DOHH2 (cell line): ENCODE results near the gene KBTBD13.

ENCODE experiments used
- H3F3A ChIP-seq: fragments of 200-600 bp; sonication (generic), shearing (Covaris generic); 2 replicates; pipeline ENCODE4 v1.6.0; 2016; ENCODE audit warnings: antibody characterized with exemption, mild to moderate bottlenecking; ENCODE audit not compliant: control insufficient read depth, insufficient read depth
- H3K27ac ChIP-seq: fragments of 200-600 bp; sonication (generic); 2 replicates; pipeline ENCODE4 v1.5.1; 2014; ENCODE audit warnings: low read depth, mild to moderate bottlenecking, low read length, moderate library complexity
- H3K27me3 ChIP-seq: fragments of 200-600 bp; sonication (generic); 2 replicates; pipeline ENCODE4 v1.6.1; 2014; ENCODE audit warnings: mild to moderate bottlenecking, low read length, mixed read lengths; ENCODE audit not compliant: control insufficient read depth
- H3K36me3 ChIP-seq: fragments of 200-600 bp; sonication (generic); 2 replicates; pipeline ENCODE4 v1.6.1; 2014; ENCODE audit warnings: mild to moderate bottlenecking, low read length, moderate library complexity, mixed read lengths; ENCODE audit not compliant: control insufficient read depth
- H3K4me1 ChIP-seq: fragments of 200-600 bp; sonication (generic); 2 replicates; pipeline ENCODE4 v1.6.1; 2014; ENCODE audit warnings: mild to moderate bottlenecking, low read length, mixed read lengths; ENCODE audit not compliant: control insufficient read depth
- H3K4me2 ChIP-seq: fragments of 200-600 bp; sonication (generic); 2 replicates; pipeline ENCODE4 v1.6.0; 2014; ENCODE audit warnings: mild to moderate bottlenecking, low read length, moderate library complexity
- H3K4me3 ChIP-seq: fragments of 200-600 bp; sonication (generic); 2 replicates; pipeline ENCODE4 v1.5.1; 2014; ENCODE audit warnings: mild to moderate bottlenecking, low read length, mixed read lengths
- H3K79me2 ChIP-seq: fragments of 200-600 bp; sonication (generic); 2 replicates; pipeline ENCODE4 v1.6.1; 2014; ENCODE audit warnings: mild to moderate bottlenecking, low read length, mixed read lengths; ENCODE audit not compliant: control insufficient read depth
- H3K9me2 ChIP-seq: fragments of 200-600 bp; sonication (generic); replicated peaks from 2 replicates; pipeline ENCODE4 v1.6.1; 2014; ENCODE audit warnings: mild to moderate bottlenecking, low read length, mixed read lengths; ENCODE audit not compliant: control insufficient read depth
- H3K9me3 ChIP-seq: fragments of 200-600 bp; sonication (generic); 2 replicates; pipeline ENCODE4 v1.6.1; 2014; ENCODE audit warnings: antibody characterized with exemption, low read length, mixed read lengths; ENCODE audit not compliant: control insufficient read depth, insufficient read depth
- H4K20me1 ChIP-seq: fragments of 200-600 bp; sonication (generic); 2 replicates; pipeline ENCODE4 v1.6.0; 2014; ENCODE audit warnings: low read depth, mild to moderate bottlenecking, antibody characterized with exemption, low read length, moderate library complexity; ENCODE audit not compliant: control insufficient read depth, insufficient read depth
- EZH2phosphoT487 ChIP-seq: fragments of 200-600 bp; sonication (generic); IDR thresholded peaks from 2 replicates; pipeline ENCODE4 v1.6.1; 2017; ENCODE audit warnings: borderline replicate concordance, mild to moderate bottlenecking, antibody characterized with exemption, low read length, moderate library complexity, mixed read lengths
- TF ChIP-seq, protein P1 (sequence below): fragments of 200-600 bp; sonication (generic); IDR thresholded peaks from one replicate; pipeline ENCODE4 v1.5.1; 2014; ENCODE audit warnings: antibody characterized with exemption, mild to moderate bottlenecking, low read depth, low read length; ENCODE audit not compliant: poor library complexity, severe bottlenecking

The KBTBD13 gene

DNA sequence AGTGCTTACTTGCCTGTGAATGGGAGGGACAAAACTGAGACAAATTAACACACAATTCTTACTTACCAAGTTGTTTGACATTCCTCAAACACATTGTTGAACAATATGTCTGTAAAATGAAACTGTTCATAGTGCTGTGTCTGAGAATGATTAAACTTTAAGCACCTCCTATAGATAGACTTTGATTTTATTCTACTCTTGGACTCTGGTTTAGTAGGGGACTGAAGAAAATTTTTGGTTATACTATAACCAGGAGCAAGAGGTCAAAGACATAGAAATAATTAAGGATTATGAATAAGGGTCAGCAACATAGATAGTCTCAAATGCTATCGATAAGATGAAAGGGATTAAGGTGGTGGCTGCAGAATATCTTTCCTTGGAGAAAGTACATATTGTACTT lies 39.2 kb upstream of the KBTBD13 start:
- H3K4me3 ChIP-seq, result no peak overlapping the region
- H3K27me3 ChIP-seq, result peaks cover 14% of the 10 kb centered on the region
- no peaks in the 10 kb centered on the region for H3K36me3 ChIP-seq
- no peaks in the 10 kb centered on the region for H3K79me2 ChIP-seq
- H3K9me2 ChIP-seq, result no peaks in the 10 kb centered on the region
- no peaks in the 10 kb centered on the region for H4K20me1 ChIP-seq
- H3K27ac ChIP-seq, result no peak overlapping the region
- peaks cover 16% of the 10 kb centered on the region for H3K4me1 ChIP-seq
- TF ChIP-seq, protein P1, sequence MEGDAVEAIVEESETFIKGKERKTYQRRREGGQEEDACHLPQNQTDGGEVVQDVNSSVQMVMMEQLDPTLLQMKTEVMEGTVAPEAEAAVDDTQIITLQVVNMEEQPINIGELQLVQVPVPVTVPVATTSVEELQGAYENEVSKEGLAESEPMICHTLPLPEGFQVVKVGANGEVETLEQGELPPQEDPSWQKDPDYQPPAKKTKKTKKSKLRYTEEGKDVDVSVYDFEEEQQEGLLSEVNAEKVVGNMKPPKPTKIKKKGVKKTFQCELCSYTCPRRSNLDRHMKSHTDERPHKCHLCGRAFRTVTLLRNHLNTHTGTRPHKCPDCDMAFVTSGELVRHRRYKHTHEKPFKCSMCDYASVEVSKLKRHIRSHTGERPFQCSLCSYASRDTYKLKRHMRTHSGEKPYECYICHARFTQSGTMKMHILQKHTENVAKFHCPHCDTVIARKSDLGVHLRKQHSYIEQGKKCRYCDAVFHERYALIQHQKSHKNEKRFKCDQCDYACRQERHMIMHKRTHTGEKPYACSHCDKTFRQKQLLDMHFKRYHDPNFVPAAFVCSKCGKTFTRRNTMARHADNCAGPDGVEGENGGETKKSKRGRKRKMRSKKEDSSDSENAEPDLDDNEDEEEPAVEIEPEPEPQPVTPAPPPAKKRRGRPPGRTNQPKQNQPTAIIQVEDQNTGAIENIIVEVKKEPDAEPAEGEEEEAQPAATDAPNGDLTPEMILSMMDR, result no peak
- TF ChIP-seq EZH2phosphoT487, result no peak
- H3F3A ChIP-seq, result no peaks in the 10 kb centered on the region
- no peak overlapping the region for H3K4me2 ChIP-seq
- no peaks in the 10 kb centered on the region for H3K9me3 ChIP-seq

GRCh38 chr15:65038428-65038827 lies 38.1 kb upstream of the KBTBD13 start:
- Histone ChIP-seq H3K4me1 (peaks cover 7% of the 10 kb centered on the region), H3K79me2 (no peaks in the 10 kb centered on the region), H3F3A (no peaks in the 10 kb centered on the region), H3K9me2 (no peaks in the 10 kb centered on the region), H3K27ac (no peak overlapping the region), H3K36me3 (no peaks in the 10 kb centered on the region), H3K27me3 (peaks cover 9% of the 10 kb centered on the region), H4K20me1 (no peaks in the 10 kb centered on the region), H3K4me3 (no peak overlapping the region), H3K9me3 (no peaks in the 10 kb centered on the region), H3K4me2 (no peak overlapping the region)
- no peak for TF ChIP-seq EZH2phosphoT487
- TF ChIP-seq, protein P1, result no peak

- no peaks in the 10 kb centered on the region for H3K9me2 ChIP-seq
- no peak for TF ChIP-seq EZH2phosphoT487
- TF ChIP-seq, protein P1, result no peak
- no peaks in the 10 kb centered on the region for H3K9me3 ChIP-seq
- no peak overlapping the region for H3K4me2 ChIP-seq
- peaks cover 9% of the 10 kb centered on the region for H3K27me3 ChIP-seq
- H3F3A ChIP-seq, result no peaks in the 10 kb centered on the region
- no peak overlapping the region for H3K27ac ChIP-seq
- no peaks in the 10 kb centered on the region for H4K20me1 ChIP-seq
- no peak overlapping the region for H3K4me3 ChIP-seq
- no peaks in the 10 kb centered on the region for H3K36me3 ChIP-seq
- H3K4me1 ChIP-seq, result peaks cover 3% of the 10 kb centered on the region; the same call in 1 of the 2 replicates
- H3K79me2 ChIP-seq, result no peaks in the 10 kb centered on the region
These were observed 37.7 kb upstream of the KBTBD13 start for GRCh38 chr15:65038836-65039235.
